ENCODE measurements around the gene GLOD4. TPM values are rescaled to one million over a fixed set of nuclear protein-coding genes. Genes with fewer than 3 reads are reported as not detected.

Gene GLOD4
- total RNA-seq, 1 donor from 2014 or later, result 84.8 TPM

DNA sequence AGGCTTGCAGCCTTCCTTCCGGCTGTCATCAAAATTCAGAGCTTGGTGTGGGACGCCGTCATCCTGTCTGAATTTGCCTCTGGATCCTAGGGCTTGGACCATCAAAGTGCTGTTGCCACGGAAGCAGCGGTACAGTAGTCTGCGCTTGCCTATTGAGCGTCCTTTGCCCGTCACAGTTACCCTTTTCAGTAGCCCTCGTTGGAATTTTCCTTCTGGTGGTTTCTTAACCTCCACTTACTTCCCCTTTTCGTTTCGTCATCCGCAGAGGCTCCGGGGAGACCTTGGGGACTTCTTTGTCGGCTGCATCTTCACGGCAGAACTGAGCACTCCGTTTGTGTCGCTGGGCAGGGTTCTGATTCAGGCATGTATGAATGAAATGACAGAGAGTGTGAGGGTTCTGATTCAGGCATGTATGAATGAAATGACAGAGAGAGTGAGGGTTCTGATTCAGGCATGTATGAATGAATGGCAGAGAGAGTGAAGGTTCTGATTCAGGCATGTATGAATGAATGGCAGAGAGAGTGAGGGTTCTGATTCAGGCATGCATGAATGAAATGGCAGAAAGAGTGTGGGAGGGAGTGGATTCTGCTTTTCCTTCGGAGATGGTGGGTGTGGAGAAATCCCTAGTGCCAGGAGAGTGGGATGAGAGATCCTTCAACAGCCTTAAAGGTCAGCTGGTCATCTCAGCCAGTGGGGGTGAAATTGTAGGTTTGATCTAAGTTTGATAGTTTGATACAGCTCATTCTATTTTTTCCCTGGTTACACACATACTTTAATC is 41.7 kb downstream of the GLOD4 start:
- no peaks in the 10 kb centered on the region for H3K27me3 Mint-ChIP-seq (ENCODE audit: low read depth)

DNA sequence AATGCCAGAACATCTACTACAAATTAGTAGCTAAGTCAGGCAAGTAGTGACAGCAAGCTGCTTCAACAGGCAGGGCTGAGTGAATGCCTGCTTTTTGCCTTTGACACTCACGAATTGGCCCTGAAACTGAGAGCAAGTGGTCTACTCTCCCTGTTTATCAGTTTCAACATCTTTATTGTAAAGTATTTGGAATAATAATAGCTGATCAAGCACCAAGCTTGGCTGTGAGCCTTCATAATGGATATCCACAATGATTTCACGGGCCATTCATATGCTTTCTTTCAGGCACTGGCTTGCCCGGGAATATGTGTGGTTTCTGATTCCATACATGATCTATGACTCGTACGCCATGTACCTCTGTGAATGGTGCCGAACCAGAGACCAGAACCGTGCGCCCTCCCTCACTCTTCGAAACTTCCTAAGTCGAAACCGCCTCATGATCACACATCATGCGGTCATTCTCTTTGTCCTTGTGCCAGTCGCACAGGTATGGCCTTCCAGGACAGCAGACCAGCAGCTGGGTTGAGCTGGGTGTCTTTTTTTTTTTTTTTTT is 44.4 kb downstream of the GLOD4 start:
- Mint-ChIP-seq H3K27me3 (ENCODE audit: low read depth) (no peaks in the 10 kb centered on the region), H3K4me3 (ENCODE audit: low read depth) (no peak overlapping the region), H3K27ac (no peak overlapping the region), H3K9me3 (no peaks in the 10 kb centered on the region), H3K4me1 (ENCODE audit: low read depth) (peaks cover 18% of the 10 kb centered on the region), H3K36me3 (ENCODE audit: low read depth) (peaks cover 78% of the 10 kb centered on the region)
- no peak for DNase-seq (ENCODE audit: low spot score)
- intact Hi-C loops (cut with micrococcal nuclease), result no loop called here

More for the DNA sequence above, 41.7 kb downstream of the GLOD4 start:
- DNase-seq (ENCODE audit: low spot score), result no peak
- H3K9me3 Mint-ChIP-seq, result no peaks in the 10 kb centered on the region
- intact Hi-C loops (cut with micrococcal nuclease), result no loop called here
- peaks cover 11% of the 10 kb centered on the region for H3K4me1 Mint-ChIP-seq (ENCODE audit: low read depth)
- no peak overlapping the region for H3K4me3 Mint-ChIP-seq (ENCODE audit: low read depth)
- peak overlapping the region; percentile 72 for H3K27ac Mint-ChIP-seq
- peaks cover 82% of the 10 kb centered on the region for H3K36me3 Mint-ChIP-seq (ENCODE audit: low read depth)

DNA sequence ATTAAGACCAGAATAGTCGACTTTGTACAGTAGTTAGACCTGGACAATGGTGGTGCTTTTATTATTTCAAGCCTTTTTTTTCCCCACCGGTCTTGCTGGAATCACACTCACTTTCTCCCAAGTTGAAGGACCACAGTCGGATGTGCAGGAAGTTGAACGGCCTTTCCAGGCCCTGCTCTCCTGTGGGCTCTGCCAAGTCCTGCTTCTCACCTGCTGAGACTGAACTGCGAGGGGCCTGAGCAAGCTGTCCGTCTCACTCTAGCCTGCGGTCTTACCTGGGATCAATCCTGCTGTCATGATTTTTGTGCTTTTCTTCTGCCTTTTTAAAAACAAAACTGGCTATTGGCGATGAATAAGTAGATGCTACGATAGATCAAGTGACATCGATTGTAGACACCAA is 48.3 kb downstream of the GLOD4 start:
- Mint-ChIP-seq H3K27me3 (ENCODE audit: low read depth) (no peaks in the 10 kb centered on the region), H3K4me3 (ENCODE audit: low read depth) (peak overlapping the region; percentile 92), H3K27ac (peak overlapping the region; percentile 55), H3K4me1 (ENCODE audit: low read depth) (peaks cover 17% of the 10 kb centered on the region), H3K36me3 (ENCODE audit: low read depth) (peaks cover 55% of the 10 kb centered on the region), H3K9me3 (no peaks in the 10 kb centered on the region)
- DNase-seq (ENCODE audit: low spot score), result no peak
- intact Hi-C loops (cut with micrococcal nuclease), result loop anchor here (2.0 kb wide), 1 partner anchor 19 kb away; the partner anchor contains the start of gene VPS53

DNA sequence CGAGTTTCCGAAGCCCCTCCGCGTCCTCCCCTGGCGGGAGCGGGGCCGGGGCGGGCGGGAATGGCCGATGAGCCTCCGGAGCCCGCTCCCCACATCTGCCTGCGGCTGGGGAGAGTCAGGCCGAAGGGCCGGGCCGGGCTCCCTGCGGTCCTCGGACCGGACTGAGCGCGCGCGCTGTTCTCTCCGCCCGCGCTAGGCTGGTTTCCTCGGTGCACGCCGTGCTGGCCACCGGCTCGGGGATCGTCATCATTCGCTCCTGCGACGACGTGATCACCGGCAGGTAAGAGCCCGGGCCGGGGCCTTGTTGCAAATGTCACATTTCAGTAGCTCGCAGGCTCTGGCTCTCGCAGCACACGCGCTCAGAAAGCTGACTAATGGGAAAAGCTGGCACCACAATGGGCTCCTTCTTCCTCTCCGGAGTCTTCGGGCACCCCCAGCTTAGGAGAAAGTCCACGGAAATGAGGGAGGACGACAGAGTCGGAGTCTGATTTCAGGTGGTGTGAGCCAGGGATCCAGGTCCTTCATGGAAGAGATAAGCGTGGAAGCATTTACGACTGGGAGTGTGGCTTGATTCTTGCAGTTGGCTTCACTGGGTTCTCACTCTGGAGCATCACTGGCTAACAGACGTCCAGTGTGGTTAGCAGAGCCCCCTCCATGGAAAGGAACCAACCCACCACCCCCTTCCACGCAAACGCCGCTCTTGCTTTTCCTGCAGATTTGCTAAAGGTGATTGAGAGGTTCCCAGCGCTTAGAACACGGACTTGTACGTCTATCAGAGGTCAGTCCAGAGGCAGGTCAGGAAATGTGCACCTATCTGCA is 49.0 kb downstream of the GLOD4 start:
- Mint-ChIP-seq H3K4me1 (ENCODE audit: low read depth) (peaks cover 17% of the 10 kb centered on the region), H3K36me3 (ENCODE audit: low read depth) (peaks cover 49% of the 10 kb centered on the region), H3K27ac (peak overlapping the region; percentile 87), H3K4me3 (ENCODE audit: low read depth) (peak overlapping the region; percentile 92), H3K9me3 (no peaks in the 10 kb centered on the region), H3K27me3 (ENCODE audit: low read depth) (no peaks in the 10 kb centered on the region)
- DNase-seq (ENCODE audit: low spot score), result peak; percentile 24
- intact Hi-C loops (cut with micrococcal nuclease), result loop anchor here (2.0 kb wide), 1 partner anchor 18 kb away; the partner anchor contains the start of gene VPS53

DNA sequence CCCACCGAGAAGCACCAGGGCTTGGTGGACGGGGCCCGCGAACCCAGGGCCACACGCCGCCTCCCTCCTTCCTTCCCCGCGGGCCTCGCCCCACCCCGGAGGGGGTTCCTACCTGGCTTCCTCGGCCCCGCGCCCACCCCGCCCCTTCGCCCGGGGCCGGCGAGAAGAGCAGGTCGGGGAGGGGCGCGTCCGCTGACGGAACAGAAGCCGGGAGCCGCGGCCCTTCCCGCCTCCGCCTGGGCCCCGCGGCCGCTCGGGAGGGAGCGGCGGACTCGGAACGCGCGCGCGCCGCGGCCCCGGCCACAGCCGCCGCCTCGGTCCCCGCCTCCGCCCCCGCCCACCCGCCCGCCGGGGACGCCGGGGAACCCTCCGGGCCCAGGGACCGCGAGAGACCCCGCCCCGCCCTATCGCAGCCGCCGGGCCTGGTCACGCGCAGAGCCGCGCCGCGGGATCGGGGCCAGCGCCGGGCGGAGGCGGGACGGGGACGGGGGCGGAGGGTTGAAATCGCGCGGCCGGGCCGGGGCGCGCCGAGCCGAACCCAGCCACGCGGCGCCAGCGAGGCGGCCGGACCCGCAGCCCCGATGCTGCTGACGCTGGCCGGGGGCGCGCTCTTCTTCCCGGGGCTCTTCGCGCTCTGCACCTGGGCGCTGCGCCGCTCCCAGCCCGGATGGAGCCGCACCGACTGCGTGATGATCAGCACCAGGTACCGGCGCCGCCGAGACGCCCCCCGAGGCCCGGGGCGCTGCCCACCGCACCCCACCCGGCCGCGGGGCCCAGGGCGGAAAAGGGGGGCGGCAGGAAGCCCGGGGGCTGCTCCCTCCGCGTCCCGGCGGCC is 49.8 kb downstream of the GLOD4 start, which contains the start of gene TLCD3A:
Gene TLCD3A (plus strand): TSS at position 530 of the 835 bp plus-strand sequence. CDS start 52 bp downstream, at position 582.
- H3K4me3 Mint-ChIP-seq (ENCODE audit: low read depth), result peak within 1 kb of the TSS; percentile 92

DNA sequence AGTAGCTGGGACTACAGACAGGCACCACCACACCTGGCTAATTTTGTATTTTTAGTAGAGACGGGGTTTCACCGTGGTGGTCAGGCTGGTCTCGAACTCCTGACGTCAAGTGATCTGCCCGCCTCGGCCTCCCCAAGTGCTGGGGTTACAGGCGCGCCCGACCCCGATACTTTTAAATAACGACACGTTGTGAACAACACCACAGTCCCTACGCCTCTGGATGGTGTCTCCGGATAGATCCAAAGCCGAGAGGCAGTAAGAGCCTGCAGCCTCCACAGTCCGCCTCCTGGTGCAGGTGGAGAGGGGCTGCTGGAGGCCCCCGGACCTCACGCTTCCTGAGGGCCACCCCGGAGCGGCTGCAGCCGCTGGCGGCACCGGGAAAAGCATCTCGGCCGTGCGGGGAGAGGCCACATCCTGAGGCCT is 50.4 kb downstream of the GLOD4 start:
- intact Hi-C loops (cut with micrococcal nuclease), result loop anchor here (2.0 kb wide), 1 partner anchor 17 kb away; the partner anchor contains the start of gene VPS53
- Mint-ChIP-seq H3K4me3 (ENCODE audit: low read depth) (peak overlapping the region; percentile 79), H3K36me3 (ENCODE audit: low read depth) (peaks cover 34% of the 10 kb centered on the region), H3K9me3 (no peaks in the 10 kb centered on the region), H3K4me1 (ENCODE audit: low read depth) (peaks cover 17% of the 10 kb centered on the region), H3K27ac (peak overlapping the region; percentile 22), H3K27me3 (ENCODE audit: low read depth) (no peaks in the 10 kb centered on the region)
- no peak for DNase-seq (ENCODE audit: low spot score)

More for the DNA sequence above, 49.8 kb downstream of the GLOD4 start, which contains the start of gene TLCD3A:
- H3K27me3 Mint-ChIP-seq (ENCODE audit: low read depth), result no peaks in the 10 kb centered on the region
- intact Hi-C loops (cut with micrococcal nuclease), result loop anchor here (2.0 kb wide), 1 partner anchor 17 kb away; the partner anchor contains the start of gene VPS53
- no peaks in the 10 kb centered on the region for H3K9me3 Mint-ChIP-seq
- H3K4me1 Mint-ChIP-seq (ENCODE audit: low read depth), result peaks cover 17% of the 10 kb centered on the region
- DNase-seq (ENCODE audit: low spot score), result peak; percentile 61
- H3K36me3 Mint-ChIP-seq (ENCODE audit: low read depth), result peaks cover 40% of the 10 kb centered on the region
- H3K27ac Mint-ChIP-seq, result peak within 1 kb of the TSS; percentile 87

DNA sequence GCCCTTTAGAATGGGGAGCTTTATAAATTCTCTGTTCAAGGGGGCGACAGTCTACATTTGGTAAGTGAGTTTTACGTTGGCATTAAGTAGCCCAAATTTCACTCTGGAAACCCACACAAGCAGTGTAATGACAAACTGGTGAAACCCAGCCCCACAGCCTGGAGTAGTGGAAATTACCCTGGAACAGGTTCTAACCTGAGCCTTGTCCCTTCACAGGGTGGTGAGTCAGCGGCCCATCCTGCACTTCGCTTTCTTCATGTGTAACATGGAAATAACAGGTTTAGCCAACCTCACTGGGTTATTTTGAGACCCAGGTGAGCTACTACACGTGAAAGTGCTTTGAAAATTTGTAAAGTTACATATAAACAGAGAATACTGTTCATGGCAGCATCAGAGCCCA is 53.2 kb downstream of the GLOD4 start:
- intact Hi-C loops (cut with micrococcal nuclease), result no loop called here
- Mint-ChIP-seq H3K4me3 (ENCODE audit: low read depth) (no peak overlapping the region), H3K36me3 (ENCODE audit: low read depth) (peaks cover 13% of the 10 kb centered on the region), H3K9me3 (no peaks in the 10 kb centered on the region), H3K4me1 (ENCODE audit: low read depth) (peaks cover 13% of the 10 kb centered on the region), H3K27me3 (ENCODE audit: low read depth) (no peaks in the 10 kb centered on the region), H3K27ac (no peak overlapping the region)
- no peak for DNase-seq (ENCODE audit: low spot score)

DNA sequence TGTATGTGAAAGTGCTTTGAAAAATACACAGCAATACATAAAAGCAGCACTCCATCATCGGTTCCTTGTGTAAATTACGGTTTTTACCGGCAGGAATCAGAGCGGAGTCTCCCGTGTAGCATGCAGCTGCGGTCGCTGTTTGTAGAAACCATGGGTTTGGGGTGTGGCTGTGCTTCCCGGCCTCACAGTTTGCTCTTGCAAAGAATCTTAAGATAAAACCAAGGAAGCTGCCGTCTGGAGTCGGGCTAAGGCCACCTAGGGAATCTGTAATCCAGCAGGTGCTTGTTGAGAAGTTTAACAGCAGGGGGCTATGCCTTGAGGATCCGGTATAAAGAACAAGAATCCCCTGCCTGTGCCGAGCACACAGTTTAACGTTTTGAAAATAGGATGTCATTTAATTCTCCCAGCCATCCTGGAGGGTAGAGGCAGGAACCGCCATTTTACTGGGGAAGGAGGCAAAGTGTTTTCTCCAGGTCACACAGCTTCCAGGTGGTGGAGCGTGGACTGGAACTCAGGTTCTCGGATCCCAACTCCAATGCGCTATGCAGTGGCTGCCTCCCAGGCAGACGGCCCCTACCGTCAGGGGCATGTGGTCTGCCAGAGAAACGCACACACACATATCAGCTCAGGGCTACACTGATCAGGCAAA is 55.7 kb downstream of the GLOD4 start:
- H3K4me3 Mint-ChIP-seq (ENCODE audit: low read depth), result no peak overlapping the region
- intact Hi-C loops (cut with micrococcal nuclease), result no loop called here
- DNase-seq (ENCODE audit: low spot score), result no peak
- H3K9me3 Mint-ChIP-seq, result no peaks in the 10 kb centered on the region
- H3K27ac Mint-ChIP-seq, result no peak overlapping the region
- peaks cover 3% of the 10 kb centered on the region for H3K36me3 Mint-ChIP-seq (ENCODE audit: low read depth)
- no peaks in the 10 kb centered on the region for H3K27me3 Mint-ChIP-seq (ENCODE audit: low read depth)
- peaks cover 7% of the 10 kb centered on the region for H3K4me1 Mint-ChIP-seq (ENCODE audit: low read depth)

DNA sequence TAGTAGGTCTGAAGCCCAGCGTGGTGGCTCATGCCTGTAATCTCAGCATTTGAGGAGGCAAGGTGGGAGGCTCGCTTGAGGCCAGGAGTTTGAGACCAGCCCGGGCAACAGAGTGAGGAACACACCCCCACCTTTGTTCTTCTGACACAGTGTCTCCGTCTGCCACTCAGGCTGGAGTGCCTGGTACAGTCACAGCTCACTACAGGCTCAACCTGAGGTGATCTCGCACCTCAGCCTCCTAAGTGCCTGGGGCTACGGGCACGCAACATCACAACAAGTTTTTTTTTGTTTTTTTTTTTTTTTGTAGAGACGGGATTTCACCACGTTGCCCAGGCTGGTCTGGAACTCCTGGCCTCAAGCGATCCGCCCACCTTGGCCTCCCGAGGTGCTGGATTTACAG is 56.3 kb downstream of the GLOD4 start:
- DNase-seq (ENCODE audit: low spot score), result no peak
- Mint-ChIP-seq H3K27ac (no peak overlapping the region), H3K36me3 (ENCODE audit: low read depth) (peaks cover 3% of the 10 kb centered on the region), H3K4me1 (ENCODE audit: low read depth) (peaks cover 4% of the 10 kb centered on the region), H3K9me3 (no peaks in the 10 kb centered on the region), H3K27me3 (ENCODE audit: low read depth) (no peaks in the 10 kb centered on the region), H3K4me3 (ENCODE audit: low read depth) (no peak overlapping the region)
- intact Hi-C loops (cut with micrococcal nuclease), result no loop called here

DNA sequence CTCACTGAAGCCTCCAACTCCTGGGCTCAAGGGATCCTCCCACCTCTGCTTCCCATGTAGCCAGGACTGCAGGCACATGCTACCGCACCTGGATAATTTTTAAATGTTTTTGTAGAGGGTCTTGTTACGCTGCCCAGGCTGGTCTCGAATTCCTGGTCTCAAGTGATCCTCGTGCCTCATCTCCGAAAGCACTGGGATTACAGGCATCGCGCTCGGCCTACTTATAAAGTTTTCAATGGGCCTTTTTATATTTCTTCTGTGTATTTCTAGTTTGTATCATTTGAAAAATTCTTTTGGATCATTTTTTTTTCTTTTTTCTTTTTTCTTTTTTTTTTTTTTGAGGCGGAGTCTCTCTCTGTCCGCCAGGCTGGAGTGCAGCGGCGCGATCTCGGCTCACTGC is 57.0 kb downstream of the GLOD4 start:
- peaks cover 2% of the 10 kb centered on the region for H3K27me3 Mint-ChIP-seq (ENCODE audit: low read depth)
- H3K9me3 Mint-ChIP-seq, result no peaks in the 10 kb centered on the region
- H3K36me3 Mint-ChIP-seq (ENCODE audit: low read depth), result no peaks in the 10 kb centered on the region
- DNase-seq (ENCODE audit: low spot score), result no peak
- H3K4me3 Mint-ChIP-seq (ENCODE audit: low read depth), result no peak overlapping the region
- intact Hi-C loops (cut with micrococcal nuclease), result no loop called here
- no peaks in the 10 kb centered on the region for H3K4me1 Mint-ChIP-seq (ENCODE audit: low read depth)
- no peak overlapping the region for H3K27ac Mint-ChIP-seq

DNA sequence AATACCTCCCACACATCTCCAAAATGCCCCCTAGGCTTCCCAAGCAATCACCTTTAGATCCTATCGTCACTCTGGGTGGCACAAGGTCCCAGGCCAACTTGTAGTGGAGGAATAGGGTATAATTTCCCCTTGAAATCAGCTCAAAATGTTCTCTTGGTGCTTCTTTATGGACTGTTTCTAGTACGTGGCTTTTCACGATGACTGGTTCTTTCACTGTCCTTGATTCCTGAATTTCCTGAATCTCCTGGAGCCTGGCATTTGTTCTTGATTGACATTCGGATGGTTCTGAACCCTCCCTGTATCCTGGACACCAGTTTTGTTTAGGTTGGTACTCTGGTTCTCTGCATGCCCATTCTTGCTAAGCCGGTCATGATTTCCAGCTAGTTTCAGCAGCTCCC is 60.5 kb downstream of the GLOD4 start:
- H3K4me1 Mint-ChIP-seq (ENCODE audit: low read depth), result no peaks in the 10 kb centered on the region
- H3K27me3 Mint-ChIP-seq (ENCODE audit: low read depth), result peaks cover 2% of the 10 kb centered on the region
- DNase-seq (ENCODE audit: low spot score), result no peak
- intact Hi-C loops (cut with micrococcal nuclease), result no loop called here
- H3K36me3 Mint-ChIP-seq (ENCODE audit: low read depth), result no peaks in the 10 kb centered on the region
- H3K9me3 Mint-ChIP-seq, result no peaks in the 10 kb centered on the region
- H3K4me3 Mint-ChIP-seq (ENCODE audit: low read depth), result no peak overlapping the region
- H3K27ac Mint-ChIP-seq, result no peak overlapping the region

Measured in activated T-helper 2 cell treated with anti-CD3 and anti-CD28 coated beads, Interferon-gamma antibody, Interleukin-2, Interleukin-4, amounts not matched to agents 10 μg/mL and 5 μg/mL and 100 μg/mL, durations not matched to agents 14 hours and 24 hours and 36 hours (primary cell).